ENCODE measurements around the gene BTN2A1.

DNA sequence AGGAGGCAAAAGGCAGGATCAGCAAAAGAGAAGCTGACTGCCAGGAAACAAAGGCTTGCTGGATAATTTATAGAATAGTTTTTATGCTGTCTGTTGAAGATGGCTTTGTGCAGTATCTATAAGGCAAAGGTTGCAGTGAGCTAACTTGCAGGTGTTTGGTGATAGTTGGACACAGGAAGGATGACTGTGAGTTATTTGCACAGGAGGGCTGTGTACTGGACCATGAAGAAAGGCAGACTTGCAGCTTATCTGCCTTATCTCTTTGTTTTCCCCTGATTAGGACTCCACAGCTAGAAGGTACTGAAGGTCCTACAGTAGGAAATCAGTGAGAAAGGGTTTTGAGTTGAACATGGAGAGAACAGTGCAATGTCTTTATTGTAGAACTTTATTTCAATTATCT, 44.4 kb downstream of the BTN2A1 start:
- TF ChIP-seq, protein P1, sequence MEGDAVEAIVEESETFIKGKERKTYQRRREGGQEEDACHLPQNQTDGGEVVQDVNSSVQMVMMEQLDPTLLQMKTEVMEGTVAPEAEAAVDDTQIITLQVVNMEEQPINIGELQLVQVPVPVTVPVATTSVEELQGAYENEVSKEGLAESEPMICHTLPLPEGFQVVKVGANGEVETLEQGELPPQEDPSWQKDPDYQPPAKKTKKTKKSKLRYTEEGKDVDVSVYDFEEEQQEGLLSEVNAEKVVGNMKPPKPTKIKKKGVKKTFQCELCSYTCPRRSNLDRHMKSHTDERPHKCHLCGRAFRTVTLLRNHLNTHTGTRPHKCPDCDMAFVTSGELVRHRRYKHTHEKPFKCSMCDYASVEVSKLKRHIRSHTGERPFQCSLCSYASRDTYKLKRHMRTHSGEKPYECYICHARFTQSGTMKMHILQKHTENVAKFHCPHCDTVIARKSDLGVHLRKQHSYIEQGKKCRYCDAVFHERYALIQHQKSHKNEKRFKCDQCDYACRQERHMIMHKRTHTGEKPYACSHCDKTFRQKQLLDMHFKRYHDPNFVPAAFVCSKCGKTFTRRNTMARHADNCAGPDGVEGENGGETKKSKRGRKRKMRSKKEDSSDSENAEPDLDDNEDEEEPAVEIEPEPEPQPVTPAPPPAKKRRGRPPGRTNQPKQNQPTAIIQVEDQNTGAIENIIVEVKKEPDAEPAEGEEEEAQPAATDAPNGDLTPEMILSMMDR (IDR thresholded peaks at IDR 0.05): no peak
- TF ChIP-seq POLR2A (IDR thresholded peaks at IDR 0.05): no peak
- TF ChIP-seq EP300 (IDR thresholded peaks at IDR 0.05; ENCODE audit: low read depth): no peak
- TF ChIP-seq POLR2AphosphoS5 (IDR thresholded peaks at IDR 0.05): no peak

Data from transverse colon (tissue), 4 donors.